Measurements from ENCODE around the gene SMG7.

SMG7 gene

DNA sequence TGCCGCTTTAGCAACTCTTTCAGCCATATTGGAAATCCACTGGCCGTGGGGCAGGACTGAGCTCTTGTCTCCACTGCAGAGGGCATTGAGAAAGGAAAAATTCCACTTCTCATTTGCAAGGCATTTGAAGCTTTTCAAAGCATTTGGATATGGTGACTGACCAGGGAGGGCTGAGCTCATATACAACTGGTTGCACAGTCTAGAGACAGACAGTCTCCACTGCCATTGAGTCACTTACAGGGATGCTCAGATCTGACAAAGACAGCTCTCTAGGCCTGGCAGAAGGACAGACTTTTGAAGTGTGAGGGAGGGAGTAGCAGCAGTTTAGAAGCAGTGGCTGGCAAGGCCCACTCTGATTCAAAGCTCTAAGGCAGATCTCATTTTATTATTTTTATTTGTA is 93.7 kb downstream of the SMG7 start:
- no peak for DNase-seq (ENCODE audit: low spot score)

DNA sequence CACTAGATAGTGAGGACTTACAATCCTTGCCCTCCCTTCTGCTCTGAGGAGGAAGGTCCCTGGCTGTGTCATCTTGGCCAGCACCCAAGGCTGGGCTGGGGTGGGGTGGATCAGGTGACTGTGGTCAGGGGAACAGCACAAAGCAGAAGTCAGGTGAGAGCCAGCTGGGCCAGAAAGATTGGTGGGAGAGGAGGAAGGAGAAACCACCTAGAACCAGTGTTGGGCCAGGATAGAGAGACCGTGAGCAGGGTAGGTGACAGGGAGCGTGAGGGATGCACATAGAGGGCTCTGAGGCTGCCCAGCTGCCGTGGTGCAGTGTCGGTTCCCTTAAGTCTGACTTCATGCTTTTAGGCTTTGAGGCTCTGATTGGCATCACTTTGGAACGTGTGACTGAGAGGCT is 95.3 kb downstream of the SMG7 start:
- no peak for DNase-seq (ENCODE audit: low spot score)

DNA sequence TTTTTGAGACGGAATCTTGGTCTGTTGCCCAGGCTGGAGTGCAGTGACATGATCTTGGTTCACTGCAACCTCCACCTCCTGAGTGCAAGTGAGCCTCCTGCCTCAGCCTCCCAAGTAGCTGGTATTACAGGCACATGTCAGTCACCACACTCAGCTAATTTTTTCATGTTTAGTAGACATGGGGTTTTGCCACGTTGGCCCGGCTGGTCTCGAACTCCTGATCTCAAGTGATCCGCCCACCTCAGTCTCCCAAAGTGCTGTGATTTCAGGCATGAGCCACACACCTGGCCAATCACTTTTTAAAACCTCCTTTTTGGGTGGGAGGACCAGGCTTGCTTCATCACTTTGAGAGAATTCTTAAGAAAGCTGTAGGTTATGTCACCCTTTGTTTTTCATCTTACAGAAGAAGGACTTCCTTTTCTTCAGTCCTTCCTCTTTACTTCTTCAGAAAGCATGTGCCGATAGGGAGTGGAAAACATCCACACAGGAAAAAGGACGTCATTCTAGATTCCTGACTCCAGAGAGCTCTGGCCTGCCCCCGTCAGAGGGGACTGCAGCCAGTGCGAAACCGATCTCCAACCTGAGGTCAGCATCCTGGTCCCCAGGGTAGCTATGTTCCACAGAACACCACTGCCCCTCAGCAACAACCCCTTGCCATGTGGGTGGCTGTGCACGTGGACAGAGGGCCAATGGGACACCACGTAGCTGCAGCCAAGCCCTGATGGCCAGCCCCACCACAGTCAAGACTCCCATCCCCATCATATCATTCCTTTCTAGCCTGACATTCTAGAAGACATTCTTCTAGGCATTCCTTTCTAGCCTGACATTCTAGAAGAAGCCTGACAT is 96.1 kb downstream of the SMG7 start:
- no peak for DNase-seq (ENCODE audit: low spot score)

DNA sequence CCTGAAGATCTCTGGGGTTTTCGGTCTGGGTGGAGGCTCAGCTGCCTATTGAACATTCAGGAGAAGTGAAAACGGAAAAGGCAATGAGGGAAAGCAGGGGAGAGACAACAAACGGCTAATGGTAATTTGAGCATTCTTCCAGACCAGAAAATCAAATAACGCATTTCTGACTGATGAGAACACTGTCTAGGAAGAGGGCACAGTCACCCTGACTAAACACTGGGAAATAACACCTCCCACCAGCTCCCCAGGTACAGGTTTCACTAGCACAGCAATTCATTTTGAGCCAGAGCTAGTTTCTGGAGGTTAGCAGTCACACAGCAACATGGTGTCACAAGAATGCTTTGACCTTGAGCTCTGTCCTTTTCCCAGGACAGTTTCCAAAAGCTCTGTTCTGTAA is 96.8 kb downstream of the SMG7 start:
- DNase-seq (ENCODE audit: low spot score): no peak

DNA sequence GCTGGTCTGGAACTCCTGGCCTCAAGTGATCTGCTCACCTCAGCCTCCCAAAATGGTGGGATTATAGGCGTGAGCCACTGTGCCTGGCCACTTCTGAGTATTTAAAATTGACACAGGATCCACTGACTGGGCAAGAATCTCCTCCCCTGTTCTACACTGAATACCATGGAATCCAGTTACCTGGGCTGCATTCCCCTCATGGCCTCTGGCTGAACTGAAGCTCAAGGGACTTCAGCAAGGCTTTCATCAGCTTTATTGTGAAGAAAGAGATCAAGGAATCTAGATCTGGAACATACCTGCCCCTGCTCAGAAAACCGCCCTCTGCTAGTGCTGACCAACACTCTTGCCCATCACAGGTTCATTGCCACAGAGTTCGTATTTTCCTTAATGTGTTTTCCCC is 97.5 kb downstream of the SMG7 start:
- DNase-seq (ENCODE audit: low spot score): no peak

DNA sequence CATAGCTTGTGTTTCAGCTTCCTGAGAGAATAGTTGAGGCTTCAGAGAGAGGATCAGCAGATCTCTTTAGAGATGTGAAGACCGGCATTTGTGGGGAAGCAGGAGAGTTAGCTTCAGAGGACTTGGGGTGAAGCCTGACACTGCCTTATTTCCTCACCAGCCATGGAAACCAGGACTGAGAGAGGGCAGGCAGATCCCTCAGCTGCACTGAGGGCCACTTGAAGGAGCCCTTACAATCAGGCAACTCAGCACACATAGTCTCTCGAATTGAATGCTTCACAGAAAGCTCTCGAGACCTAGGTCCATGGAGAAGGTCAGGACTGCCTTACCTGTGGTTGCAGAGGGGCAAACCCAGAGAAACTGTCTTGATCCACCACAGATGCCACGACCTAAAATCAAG is 98.2 kb downstream of the SMG7 start:
- DNase-seq (ENCODE audit: low spot score): no peak

DNA sequence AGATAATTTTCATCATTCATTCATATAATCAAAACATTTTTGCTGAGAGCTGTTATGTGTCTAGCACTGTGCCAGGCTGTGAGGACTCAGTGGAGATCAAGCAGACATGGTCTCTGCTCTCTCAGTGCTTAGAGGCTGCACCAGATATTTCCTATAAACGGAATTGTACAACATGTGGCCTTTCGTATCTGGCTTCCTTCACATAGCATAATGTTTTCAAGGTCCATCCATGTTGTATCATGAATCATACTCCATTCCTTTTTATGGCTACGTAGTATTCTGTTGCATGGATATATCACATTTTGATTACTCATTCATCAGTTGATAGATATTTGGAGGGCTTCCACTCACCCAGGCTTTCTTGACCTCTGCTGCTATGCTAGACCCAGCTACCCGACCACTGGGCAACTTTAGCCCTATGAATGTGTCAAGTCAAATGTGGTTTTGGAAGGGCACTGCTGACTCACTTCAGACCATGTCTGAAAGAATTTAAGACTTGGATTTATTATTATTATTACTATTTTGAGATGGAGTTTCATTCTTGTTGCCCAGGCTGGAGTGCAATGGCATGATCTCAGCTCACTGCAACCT is 99.5 kb downstream of the SMG7 start:
- DNase-seq (ENCODE audit: low spot score): no peak

DNA sequence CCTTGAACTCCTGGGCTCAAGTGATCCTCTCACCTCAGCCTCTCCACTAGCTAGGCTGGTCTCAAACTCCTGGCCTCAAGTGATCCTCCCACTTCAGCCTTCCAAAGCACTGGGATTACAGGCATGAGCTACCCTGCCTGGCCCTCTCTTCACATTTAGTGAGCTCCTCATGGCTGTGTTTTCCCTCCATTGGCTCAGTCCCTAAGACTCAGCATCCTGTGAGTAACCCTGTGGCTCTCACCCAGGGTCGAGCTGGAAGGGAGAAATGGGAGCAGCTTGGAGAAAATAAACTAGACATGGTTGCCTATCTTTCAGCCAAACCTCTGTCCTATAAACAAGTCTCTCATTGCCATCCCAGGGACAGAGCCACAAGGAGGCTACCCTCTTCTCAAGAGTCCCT is 100.4 kb downstream of the SMG7 start:
- DNase-seq (ENCODE audit: low spot score): no peak

DNA sequence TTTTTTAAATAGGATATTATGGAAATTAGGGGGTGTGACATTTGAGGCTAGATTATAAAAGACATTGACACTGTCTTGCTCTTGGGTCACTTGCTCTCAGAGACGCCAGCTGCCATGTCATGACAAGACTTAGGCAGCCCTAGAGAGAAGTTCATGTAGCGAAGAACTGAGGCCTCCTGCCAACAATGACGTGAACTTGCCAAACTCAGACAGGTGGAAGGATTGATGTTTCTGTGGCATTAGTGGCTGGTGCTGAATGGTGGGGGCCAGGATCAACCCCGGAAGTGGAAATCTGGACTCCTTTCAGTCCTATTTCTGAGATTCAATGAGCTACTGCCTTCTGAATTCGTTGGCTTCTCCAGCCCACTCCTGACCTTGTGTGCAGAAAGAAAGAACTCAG is 103.3 kb downstream of the SMG7 start:
- no peak for DNase-seq (ENCODE audit: low spot score)

DNA sequence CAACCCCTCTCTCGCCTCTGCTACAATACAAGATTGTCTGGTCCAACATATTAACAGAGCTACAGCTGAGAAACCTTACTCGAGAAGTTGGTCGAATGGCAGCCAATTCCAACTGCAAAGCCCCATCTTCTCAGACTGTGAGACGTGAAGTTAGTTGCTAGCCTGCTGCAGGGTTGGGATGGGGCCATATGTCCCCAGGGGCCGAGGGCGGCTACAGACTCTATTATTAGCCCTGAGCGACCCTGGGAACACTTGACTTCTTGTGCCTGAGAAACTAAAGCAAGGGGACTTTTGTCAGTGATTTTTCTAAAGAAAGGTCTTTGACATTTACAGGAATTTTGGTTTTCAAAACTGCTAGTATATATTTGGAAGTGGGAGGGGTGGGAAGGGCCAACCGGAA is 104.2 kb downstream of the SMG7 start:
- DNase-seq (ENCODE audit: low spot score): no peak

DNA sequence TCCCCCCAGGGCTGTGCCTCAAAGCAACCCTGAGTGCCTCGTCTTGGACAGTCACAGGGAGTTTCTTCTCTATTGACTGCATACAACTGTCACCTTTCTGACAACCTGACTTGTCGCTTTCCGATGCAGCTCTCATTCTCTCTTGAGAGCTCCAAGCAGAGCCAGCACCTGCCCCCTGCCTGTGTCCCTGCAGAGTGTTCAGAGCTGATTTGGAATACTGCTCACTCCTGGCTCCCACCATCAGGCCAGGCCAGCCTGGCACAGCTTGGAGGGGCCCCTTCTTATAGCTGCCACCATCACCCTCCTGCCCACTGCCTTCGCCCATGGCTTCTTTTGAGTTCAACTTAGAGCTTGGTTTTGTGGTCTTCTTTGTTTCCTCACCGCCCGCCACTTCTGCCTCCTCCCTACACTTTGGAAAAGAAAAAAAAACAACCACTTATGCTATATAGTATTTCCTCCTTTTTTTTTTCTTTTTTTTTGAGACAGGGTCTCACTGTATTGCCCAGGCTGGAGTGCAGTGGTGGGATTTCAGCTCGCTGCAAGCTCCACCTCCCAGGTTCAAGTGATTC is 105.7 kb downstream of the SMG7 start:
- no peak for DNase-seq (ENCODE audit: low spot score)

DNA sequence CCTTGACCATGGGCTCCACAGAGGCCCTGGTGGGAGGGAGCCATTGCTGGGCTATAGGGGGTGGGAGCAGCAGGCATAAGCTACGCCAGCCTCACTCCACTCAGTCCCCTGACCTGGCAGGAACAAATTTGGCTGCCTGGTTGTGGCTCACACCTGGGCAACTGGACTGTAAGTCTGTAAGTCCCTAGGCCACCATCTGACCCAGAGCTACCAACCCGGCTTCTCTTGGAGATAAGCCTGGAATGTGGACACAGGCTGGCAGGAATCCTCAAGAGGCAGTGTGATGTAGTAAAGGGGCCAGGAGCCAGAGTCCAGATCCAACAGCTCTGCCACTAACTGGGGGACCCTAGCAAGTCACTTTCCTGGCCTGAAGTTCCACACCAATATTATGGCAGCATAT is 106.6 kb downstream of the SMG7 start:
- DNase-seq (ENCODE audit: low spot score): no peak

DNA sequence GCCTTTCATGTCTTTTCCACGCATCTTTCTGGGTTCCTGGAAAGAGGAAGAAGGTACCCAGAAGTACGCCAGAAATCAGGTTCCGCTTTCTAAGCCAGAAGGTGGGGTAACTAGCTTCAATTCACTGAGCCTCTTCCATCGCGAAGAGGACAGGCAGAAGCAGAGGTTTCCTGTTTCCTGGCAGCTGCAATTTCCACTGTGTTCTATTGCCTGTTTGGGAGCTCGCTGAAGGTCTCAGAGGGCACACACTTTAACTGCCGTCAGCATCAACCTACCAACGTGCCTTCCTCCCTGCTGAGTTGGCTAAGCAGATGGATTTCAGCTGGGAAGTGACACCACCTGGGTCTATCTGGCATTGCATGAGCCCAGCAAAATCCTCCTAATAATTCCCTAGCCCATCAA is 108.0 kb downstream of the SMG7 start:
- peak; percentile 75 for DNase-seq (ENCODE audit: low spot score)

DNA sequence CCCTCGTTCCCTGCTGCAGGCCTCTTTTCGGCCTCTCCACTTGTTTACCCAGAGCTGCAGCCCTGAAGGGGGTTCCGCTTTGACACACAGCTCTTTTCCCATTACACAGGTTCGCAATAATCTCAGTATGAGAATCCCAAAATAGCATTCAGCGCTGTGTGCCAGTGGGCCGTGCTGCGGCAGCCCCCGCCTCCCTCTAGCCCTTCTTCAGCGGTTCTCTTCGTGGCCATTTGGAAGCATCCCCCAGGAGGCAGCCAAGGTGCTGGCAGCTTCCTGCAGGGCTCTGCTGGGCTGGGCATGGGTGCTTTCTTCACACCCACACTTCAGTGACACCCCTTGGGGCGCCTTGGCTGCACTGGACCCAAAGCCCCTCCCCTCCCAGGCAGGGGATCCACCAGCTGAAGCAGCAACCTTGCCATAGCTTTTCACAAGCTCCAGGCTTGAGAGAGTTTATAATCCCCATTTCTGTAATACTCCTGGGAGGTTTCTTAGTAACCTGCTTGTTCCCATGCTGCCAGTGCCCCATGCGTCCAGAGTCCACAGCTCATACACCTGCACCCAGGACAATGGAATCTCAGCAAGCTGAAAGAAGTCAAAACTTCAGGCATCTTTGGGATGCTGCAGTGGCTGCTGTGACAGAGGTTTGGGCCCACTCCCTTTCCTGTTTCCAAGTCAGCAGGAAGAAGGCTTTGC is 109.9 kb downstream of the SMG7 start:
- no peak for DNase-seq (ENCODE audit: low spot score)

DNA sequence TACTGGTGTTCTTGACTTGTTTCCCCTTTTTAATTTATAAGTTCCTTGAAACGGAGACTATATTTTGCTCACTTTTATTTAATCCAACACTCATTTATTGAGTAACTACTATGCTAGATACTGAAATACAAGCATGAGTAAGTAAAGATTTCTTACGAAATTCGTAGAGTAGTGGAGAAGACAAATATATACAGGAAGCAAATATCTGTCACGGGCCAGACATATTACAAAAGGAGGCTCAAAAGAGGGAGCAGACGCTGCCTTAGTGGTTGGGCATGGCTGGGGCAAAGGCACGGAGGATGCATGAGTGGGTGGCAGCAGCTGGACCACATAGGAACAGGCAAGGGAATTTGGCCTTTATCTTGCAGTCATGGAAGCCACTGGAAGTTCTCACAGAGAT is 111.2 kb downstream of the SMG7 start:
- DNase-seq (ENCODE audit: low spot score): no peak

DNA sequence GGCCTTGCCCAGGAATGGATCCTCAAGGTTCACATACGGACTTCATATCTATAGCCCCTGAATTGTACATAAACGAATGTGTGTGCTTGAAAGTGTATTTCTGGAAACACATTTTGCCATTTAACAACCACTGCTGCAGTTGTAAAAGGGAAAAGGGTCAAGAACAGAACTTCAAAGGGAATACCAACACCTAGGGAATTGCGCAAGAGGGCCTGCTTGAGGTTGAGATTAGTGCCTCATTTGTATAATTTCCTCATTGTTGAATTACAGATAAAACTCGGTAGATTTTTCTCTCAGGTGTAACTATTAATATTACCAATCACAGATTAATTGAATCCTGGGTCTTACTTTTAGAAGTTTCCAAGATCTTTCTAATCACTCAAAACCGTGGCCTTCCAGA is 111.8 kb downstream of the SMG7 start:
- DNase-seq (ENCODE audit: low spot score): no peak

DNA sequence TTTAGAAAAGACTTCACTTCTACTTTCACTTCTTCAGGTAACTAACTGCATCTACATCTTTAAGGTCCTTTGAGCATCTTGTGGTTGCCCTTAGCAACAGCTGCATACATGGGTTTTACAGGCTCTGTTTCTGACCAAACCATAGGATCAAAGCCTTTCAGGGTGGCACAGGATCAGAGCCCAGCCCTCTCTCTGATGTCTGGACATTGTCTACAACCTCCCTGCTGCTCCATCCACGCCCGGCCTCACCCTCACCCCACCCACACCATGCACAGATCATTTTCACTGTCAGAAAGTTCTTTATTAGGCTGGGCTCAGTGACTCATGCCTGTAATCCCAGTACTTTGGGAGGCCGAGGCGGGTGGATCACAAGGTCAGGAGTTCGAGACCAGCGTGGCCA is 112.7 kb downstream of the SMG7 start:
- DNase-seq (ENCODE audit: low spot score): no peak

DNA sequence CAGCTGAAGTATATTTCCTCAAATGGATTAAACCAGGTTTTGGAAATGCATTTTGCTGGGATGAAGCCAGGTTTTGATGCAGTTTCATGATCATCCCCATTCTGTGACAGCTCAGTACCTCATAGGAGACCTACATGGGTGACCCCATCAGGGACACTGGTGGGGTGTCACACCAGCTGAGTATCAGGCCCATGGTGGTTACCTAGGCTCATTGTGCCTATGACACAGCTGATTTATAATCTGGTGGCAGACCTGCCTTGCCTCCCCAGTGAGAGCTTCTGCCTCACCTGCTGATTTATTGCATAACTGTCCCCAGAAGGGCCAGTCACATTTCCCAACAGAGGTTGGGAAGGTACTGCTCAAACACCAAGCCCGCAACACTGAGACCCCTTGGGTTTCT is 114.2 kb downstream of the SMG7 start:
- no peak for DNase-seq (ENCODE audit: low spot score)

DNA sequence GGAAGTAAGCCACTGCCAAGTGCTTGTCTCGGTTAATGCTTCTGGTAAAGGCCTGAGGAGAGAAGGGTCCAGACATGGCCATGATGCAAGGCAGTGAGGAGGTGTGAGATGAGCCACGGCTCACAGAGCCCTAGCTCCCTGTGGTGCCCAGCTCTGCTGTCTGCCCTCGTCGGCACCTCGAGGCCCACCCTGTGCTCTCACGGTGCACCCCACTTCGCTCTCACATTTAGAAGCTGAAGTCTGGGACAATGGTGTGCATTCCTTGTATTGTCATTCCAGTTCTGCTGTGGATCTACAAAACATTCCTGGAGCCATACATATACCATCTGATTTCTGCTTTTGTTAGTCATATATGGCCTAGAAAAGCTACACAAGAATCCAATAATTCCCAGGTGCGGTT is 114.6 kb downstream of the SMG7 start:
- no peak for DNase-seq (ENCODE audit: low spot score)

DNA sequence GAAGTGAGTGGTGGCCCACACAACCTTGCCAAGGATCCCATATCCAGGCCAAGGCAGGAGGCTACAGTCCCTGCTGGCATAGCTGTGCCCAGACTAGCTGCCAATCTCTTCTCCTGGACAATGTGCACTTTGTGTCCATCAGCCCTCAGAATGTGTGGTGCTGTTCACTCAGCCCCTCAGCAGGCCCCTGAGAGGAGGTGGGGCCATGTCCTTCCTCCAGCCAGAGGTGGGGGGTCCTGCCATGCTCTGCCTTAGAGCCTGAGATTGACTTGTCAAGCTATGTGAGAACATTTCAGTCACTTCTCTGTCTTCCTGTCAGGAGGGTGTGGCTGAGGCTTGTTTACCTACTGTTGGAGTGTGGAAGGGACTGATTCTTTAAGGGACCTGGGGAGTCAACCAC is 116.5 kb downstream of the SMG7 start:
- DNase-seq (ENCODE audit: low spot score): no peak

DNA sequence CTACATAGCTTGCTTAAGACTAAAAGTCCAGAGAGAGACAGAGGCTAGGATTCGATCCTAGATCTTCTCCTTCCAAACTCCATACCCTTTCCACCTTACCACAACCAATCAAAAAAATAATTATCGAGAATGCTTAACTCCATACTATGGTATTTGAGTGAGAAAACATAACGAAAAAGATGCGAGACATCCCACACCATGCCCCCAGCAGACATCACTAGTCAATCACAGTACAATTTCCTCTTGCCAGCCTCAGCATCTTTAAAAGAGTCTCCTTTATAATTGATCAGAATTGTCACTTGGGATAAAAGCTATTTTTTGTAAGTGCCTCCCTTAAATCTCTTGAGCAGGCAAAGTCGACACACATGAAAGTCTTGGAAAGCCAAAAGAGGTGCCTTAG is 117.1 kb downstream of the SMG7 start:
- DNase-seq (ENCODE audit: low spot score): no peak

DNA sequence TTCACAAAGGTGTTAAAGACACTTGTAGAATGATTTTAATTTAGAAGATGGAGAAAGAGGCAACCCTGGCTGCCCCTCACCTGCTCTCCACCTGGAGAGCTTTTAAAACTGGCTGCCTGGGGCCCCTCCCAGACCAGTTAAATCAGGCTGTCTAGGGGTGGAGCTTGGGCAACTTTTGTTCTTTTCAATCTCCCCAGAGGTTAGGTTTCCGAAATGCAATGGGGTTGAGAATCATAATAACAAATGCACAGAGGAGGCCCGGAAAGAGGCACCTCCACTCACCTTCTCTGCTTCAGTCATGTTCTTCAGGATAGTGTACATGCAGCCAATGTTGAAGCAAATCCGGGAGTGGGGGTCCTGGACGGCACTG is 117.6 kb downstream of the SMG7 start:
- no peak for DNase-seq (ENCODE audit: low spot score)
